BLaER1 (cell line): ENCODE results near the gene SLC2A1.

Experiments
- H3K27ac ChIP-seq: shearing (Covaris generic); formaldehyde crosslinking; 2 replicates; pipeline ENCODE4 v1.8.1; 2022
- H3K27me3 ChIP-seq: shearing (Covaris generic); formaldehyde crosslinking; 2 replicates; pipeline ENCODE4 v1.8.1; 2022
- H3K36me3 ChIP-seq: shearing (Covaris generic); formaldehyde crosslinking; 2 replicates; pipeline ENCODE4 v1.8.1; 2022
- H3K4me1 ChIP-seq: shearing (Covaris generic); formaldehyde crosslinking; 2 replicates; pipeline ENCODE4 v1.8.1; 2022
- H3K4me2 ChIP-seq: shearing (Covaris generic); formaldehyde crosslinking; 2 replicates; pipeline ENCODE4 v1.8.1; 2022
- H3K4me3 ChIP-seq: shearing (Covaris generic); formaldehyde crosslinking; 2 replicates; pipeline ENCODE4 v1.8.1; 2022
- H3K9ac ChIP-seq: shearing (Covaris generic); formaldehyde crosslinking; 2 replicates; pipeline ENCODE4 v1.8.1; 2022
- H3K9me3 ChIP-seq: shearing (Covaris generic); formaldehyde crosslinking; 2 replicates; pipeline ENCODE4 v1.8.1; 2022
- H4K20me1 ChIP-seq: shearing (Covaris generic); formaldehyde crosslinking; 2 replicates; pipeline ENCODE4 v1.8.1; 2022
- Cebpa-rat ChIP-seq: shearing (Covaris generic); IDR thresholded peaks from 2 replicates; pipeline ENCODE4 v1.8.1; 2022

The SLC2A1 gene

GRCh38 chr1:42880384-42880783 is 78.3 kb downstream of the SLC2A1 start:
- H3K27me3 ChIP-seq: no peaks in the 10 kb centered on the region
- H3K36me3 ChIP-seq: no peaks in the 10 kb centered on the region
- no peak for TF ChIP-seq Cebpa-rat
- H3K4me1 ChIP-seq: no peaks in the 10 kb centered on the region
- H3K4me3 ChIP-seq: no peak overlapping the region
- peaks cover 20% of the 10 kb centered on the region for H3K9me3 ChIP-seq
- no peak overlapping the region for H3K9ac ChIP-seq
- no peak overlapping the region for H3K4me2 ChIP-seq
- no peak overlapping the region for H3K27ac ChIP-seq
- H4K20me1 ChIP-seq: no peaks in the 10 kb centered on the region

GRCh38 chr1:42877380-42877779 is 81.3 kb downstream of the SLC2A1 start:
- Histone ChIP-seq H3K4me1 (no peaks in the 10 kb centered on the region), H3K4me2 (no peak overlapping the region), H3K9ac (no peak overlapping the region), H3K4me3 (no peak overlapping the region), H3K27ac (no peak overlapping the region), H3K36me3 (no peaks in the 10 kb centered on the region), H4K20me1 (no peaks in the 10 kb centered on the region), H3K27me3 (no peaks in the 10 kb centered on the region), H3K9me3 (peaks cover 31% of the 10 kb centered on the region)
- TF ChIP-seq Cebpa-rat: no peak

- Histone ChIP-seq H3K27ac (no peak overlapping the region), H3K36me3 (no peaks in the 10 kb centered on the region), H3K4me2 (no peak overlapping the region), H3K4me1 (no peaks in the 10 kb centered on the region), H3K4me3 (no peak overlapping the region), H3K9ac (no peak overlapping the region), H4K20me1 (no peaks in the 10 kb centered on the region), H3K9me3 (peaks cover 28% of the 10 kb centered on the region), H3K27me3 (no peaks in the 10 kb centered on the region)
- no peak for TF ChIP-seq Cebpa-rat
Observed at GRCh38 chr1:42876009-42876408, 82.7 kb downstream of the SLC2A1 start.
